NCI-H1048 (cell line): ENCODE results near the gene ASAP2.

Source experiments
- DNase-seq: peaks from one replicate; lab custom pipeline; 2025; lab: John Stamatoyannopoulos, UW

The ASAP2 gene

GRCh38 chr2:9184361-9184760 lies 22.3 kb upstream of the ASAP2 start:
- no peak for DNase-seq

GRCh38 chr2:9187620-9188214 lies 18.9 kb upstream of the ASAP2 start:
- DNase-seq = no peak

GRCh38 chr2:9188823-9189222 lies 17.8 kb upstream of the ASAP2 start:
- no peak for DNase-seq

GRCh38 chr2:9189901-9190300 lies 16.7 kb upstream of the ASAP2 start:
- no peak for DNase-seq

- DNase-seq = no peak
These were observed 15.6 kb upstream of the ASAP2 start for GRCh38 chr2:9191041-9191481.

GRCh38 chr2:9192712-9193111 lies 13.9 kb upstream of the ASAP2 start:
- no peak for DNase-seq

- no peak for DNase-seq
These were observed 12.3 kb upstream of the ASAP2 start for GRCh38 chr2:9194352-9194751.

- DNase-seq = no peak
These were observed 10.0 kb upstream of the ASAP2 start for GRCh38 chr2:9196637-9197036.

- DNase-seq = no peak
These were observed 8.7 kb upstream of the ASAP2 start for GRCh38 chr2:9197916-9198315.

GRCh38 chr2:9199716-9200632 lies 6.6 kb upstream of the ASAP2 start:
- DNase-seq = no peak

- DNase-seq = no peak
These were observed 6.0 kb upstream of the ASAP2 start for GRCh38 chr2:9200633-9201015.

GRCh38 chr2:9201185-9201891 lies 5.3 kb upstream of the ASAP2 start:
- DNase-seq = no peak

GRCh38 chr2:9203006-9203405 lies 3.6 kb upstream of the ASAP2 start:
- DNase-seq = no peak

- no peak for DNase-seq
These were observed 2.7 kb upstream of the ASAP2 start for GRCh38 chr2:9203876-9204275.

GRCh38 chr2:9204939-9205338 lies 1.7 kb upstream of the ASAP2 start:
- no peak for DNase-seq

GRCh38 chr2:9205486-9205885 lies 1.1 kb upstream of the ASAP2 start:
- no peak for DNase-seq

GRCh38 chr2:9206991-9207640 lies 504 bp downstream of the ASAP2 start:
- no peak for DNase-seq

GRCh38 chr2:9207641-9208311 lies 1.2 kb downstream of the ASAP2 start:
- no peak for DNase-seq

GRCh38 chr2:9208875-9209274 lies 2.3 kb downstream of the ASAP2 start:
- no peak for DNase-seq

GRCh38 chr2:9210030-9210429 lies 3.4 kb downstream of the ASAP2 start:
- DNase-seq = no peak

GRCh38 chr2:9211496-9211895 lies 4.9 kb downstream of the ASAP2 start:
- DNase-seq = no peak
